Kidney capillary endothelial cell (primary cell): ENCODE data around the gene VAPB.

Source experiments
- DNase-seq: peaks from one replicate; pipeline ENCODE4 v3.0.0-alpha.2; 2018; ENCODE audit warnings: low spot score

Gene VAPB

DNA sequence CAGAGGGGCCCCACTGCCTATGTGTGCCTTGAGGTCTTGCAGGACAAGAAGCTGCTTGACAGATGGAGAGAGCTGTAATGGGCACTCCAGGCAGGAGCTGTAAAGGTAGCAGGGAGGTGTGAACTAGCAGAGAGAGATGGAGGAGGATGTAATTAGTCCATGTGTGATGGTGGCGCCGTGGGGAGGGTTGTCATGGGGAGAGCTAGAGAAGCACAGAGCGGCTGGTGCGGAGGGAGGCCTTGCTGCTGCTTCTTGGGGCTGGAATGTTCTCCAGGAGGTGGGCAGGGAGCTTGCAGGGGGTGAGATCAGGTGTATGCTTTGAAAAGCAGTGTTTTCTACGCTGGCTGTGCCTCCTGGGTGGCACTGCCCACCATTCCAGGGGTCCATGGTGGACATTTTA, 94.0 kb downstream of the VAPB start:
- DNase-seq: no peak

- no peak for DNase-seq
These were observed 94.4 kb downstream of the VAPB start for GRCh38 chr20:58483470-58483869.

DNA sequence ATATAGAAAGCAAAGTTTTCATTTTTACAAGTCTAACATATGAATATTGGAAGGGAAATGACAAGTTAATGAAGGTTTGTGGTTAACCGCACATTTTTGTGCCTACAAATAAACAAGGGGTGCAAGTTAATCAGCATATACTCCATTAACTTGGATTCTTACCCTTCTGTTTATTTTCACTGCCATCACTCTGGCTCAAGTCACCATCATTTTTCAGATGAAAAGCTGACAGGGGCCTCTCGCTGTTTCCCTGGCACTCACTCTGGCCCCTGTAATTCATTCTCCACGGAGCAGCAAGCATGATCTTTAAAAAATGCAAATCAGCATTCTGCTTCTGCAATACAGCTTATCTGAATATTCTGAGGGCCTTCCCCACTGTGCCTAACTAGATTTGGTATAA, 96.4 kb downstream of the VAPB start:
- no peak for DNase-seq

- DNase-seq: no peak
These were observed 97.2 kb downstream of the VAPB start for GRCh38 chr20:58486207-58486606.

- DNase-seq: no peak
These were observed 103.2 kb downstream of the VAPB start for GRCh38 chr20:58492074-58492718.

- no peak for DNase-seq
These were observed 103.9 kb downstream of the VAPB start for GRCh38 chr20:58492795-58493524.

GRCh38 chr20:58494923-58495622, 106.0 kb downstream of the VAPB start:
- no peak for DNase-seq

- no peak for DNase-seq
These were observed 106.8 kb downstream of the VAPB start for GRCh38 chr20:58495623-58496428.

GRCh38 chr20:58496429-58496769, 107.4 kb downstream of the VAPB start:
- no peak for DNase-seq

DNA sequence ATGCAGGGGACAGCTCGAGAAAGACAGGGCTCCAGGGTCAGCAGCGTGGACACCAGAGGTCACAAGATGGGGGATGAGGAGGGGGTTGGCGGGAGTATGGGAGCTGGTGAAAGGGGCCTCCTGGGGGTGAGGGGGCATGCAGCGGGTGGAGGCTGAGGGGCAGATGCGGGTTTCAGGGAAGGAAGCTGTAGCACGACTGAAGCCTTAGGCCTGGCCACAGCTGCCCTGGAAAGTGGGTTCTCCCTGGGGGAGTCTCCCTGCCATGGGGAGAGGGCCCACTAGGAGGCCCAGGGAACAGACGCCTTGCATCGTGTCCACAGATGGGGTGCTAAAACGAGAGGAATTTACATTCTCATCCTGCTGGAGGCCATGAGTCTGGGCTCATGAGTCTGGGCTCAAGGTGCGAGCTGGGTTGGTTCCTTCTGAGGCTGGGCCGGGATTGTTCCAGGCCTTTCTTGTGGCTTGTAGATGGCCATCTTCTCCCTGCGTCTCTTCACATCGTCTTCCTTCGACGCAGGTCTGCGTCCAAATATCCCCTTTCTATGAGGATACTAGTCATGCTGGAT, 108.1 kb downstream of the VAPB start:
- no peak for DNase-seq

DNA sequence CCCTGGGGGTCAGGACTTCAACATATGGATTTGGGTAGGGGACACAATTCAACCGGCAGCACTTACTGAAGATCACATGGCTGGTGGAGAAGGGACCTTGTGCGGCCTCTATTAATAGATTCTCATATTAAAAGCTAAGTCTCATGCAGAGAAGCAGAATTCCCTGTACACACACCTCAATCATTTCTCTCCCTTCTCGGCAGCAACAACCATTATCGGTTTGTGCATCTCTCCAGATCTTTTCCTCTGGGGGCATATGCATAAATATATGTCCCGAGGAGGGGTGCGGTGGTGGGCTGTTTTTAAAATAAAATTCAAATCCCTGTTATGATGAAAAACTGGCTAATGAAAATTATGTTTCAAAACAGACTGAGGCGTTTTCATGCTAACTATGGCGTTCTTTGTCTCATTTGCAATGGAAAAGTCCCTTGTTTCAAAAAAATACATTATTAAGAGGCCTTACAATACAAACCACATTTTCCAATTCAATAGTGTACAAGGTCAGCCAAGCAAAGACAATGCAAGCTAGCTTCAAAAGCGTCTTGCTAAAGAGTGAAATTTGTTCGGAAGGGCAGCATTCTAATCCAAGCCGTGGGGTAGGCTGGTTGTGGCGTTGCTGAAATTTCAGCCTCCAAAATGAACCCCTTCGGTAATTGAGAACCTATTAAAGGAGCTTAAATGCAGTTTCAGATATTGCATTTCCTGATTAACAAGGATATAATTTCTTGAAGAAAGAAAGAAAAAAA, 108.9 kb downstream of the VAPB start:
- no peak for DNase-seq

DNA sequence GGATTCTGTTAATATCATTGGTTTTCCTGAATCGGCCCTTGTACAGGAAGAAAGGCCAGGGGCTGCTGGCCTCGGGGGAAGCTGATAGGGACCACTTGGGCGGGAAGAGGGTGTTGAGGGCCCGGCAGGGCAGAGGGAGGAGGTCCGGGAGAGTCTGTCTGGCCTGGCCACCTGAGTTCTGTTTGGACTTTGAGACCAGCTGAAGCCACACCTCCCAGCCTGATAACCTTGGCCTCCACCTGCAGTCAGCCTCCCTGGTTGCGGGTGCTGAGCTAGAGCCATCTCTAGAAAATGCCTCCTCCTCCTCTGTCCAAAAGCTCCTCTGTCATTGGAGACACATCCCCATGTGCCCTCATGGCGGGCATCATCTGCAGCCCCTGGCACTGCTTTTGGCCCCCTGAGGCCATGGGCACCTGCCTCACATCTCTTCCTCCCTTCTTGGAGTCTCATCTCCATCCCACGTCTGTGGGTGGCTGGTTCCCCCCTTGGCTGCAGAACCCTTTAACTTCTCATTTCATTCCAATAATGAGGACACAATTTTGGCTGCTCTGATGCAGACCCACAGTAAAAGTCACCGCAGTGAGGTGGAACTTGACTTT, 109.5 kb downstream of the VAPB start:
- DNase-seq: no peak

DNA sequence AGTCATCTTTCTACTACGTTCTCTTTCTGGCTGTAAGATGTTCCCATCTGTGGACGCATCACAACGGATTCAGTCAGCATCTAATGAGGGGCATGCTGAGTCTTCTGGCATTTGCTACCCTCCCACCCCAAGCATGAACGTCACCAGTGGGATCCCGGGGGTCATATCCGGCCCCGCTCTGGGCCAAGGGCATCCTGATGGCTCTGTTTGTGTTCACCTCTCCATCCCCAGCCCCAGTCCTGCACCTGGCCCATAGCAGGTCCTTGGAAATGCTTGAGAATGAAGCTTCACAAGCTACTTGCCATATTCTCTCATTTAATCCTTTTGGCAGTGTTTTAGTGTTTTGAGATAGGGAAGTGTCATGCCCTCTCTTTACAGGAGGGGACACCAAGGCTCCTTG, 111.2 kb downstream of the VAPB start:
- DNase-seq: no peak
